ENCODE results near the gene EFCAB13. TPM values are rescaled to one million over a fixed set of nuclear protein-coding genes. Genes with fewer than 3 reads are reported as not detected.

Gene EFCAB13
- not detected in 2 replicates for total RNA-seq (2014; rRNA removed; shearing (Covaris generic))

GRCh38 chr17:47323382-47324223 is at the start of gene EFCAB13:
TSS of gene EFCAB13 (plus strand) at chr17:47323955. CDS start at chr17:47328354, 4,399 bp downstream.
- DNase-seq (ENCODE audit: low spot score), result no peak

GRCh38 chr17:47274319-47275069 is 49.3 kb upstream of the EFCAB13 start:
- no peak for DNase-seq (ENCODE audit: low spot score)

GRCh38 chr17:47275245-47275984 is 48.3 kb upstream of the EFCAB13 start:
- peak; percentile 57 for DNase-seq (ENCODE audit: low spot score)

- DNase-seq (ENCODE audit: low spot score), result no peak
Measured at GRCh38 chr17:47276444-47276843, 47.3 kb upstream of the EFCAB13 start.

GRCh38 chr17:47276868-47277267 is 46.9 kb upstream of the EFCAB13 start:
- DNase-seq (ENCODE audit: low spot score), result no peak

- no peak for DNase-seq (ENCODE audit: low spot score)
Measured at GRCh38 chr17:47277921-47278320, 45.8 kb upstream of the EFCAB13 start.

- DNase-seq (ENCODE audit: low spot score), result no peak
Measured at GRCh38 chr17:47278561-47278960, 45.2 kb upstream of the EFCAB13 start.

GRCh38 chr17:47279062-47279801 is 44.5 kb upstream of the EFCAB13 start:
- peak; percentile 95 for DNase-seq (ENCODE audit: low spot score)

- peak; percentile 77 for DNase-seq (ENCODE audit: low spot score)
Measured at GRCh38 chr17:47280072-47280811, 43.5 kb upstream of the EFCAB13 start.

- DNase-seq (ENCODE audit: low spot score), result no peak
Measured at GRCh38 chr17:47281216-47281615, 42.5 kb upstream of the EFCAB13 start.

GRCh38 chr17:47285003-47285402 is 38.8 kb upstream of the EFCAB13 start:
- no peak for DNase-seq (ENCODE audit: low spot score)

GRCh38 chr17:47286198-47286914 is 37.4 kb upstream of the EFCAB13 start:
- no peak for DNase-seq (ENCODE audit: low spot score)

- DNase-seq (ENCODE audit: low spot score), result no peak
Measured at GRCh38 chr17:47287068-47287467, 36.7 kb upstream of the EFCAB13 start.

GRCh38 chr17:47287639-47288038 is 36.1 kb upstream of the EFCAB13 start:
- no peak for DNase-seq (ENCODE audit: low spot score)

GRCh38 chr17:47288531-47289116 is 35.1 kb upstream of the EFCAB13 start:
- no peak for DNase-seq (ENCODE audit: low spot score)

GRCh38 chr17:47289302-47289701 is 34.5 kb upstream of the EFCAB13 start:
- no peak for DNase-seq (ENCODE audit: low spot score)

- DNase-seq (ENCODE audit: low spot score), result no peak
Measured at GRCh38 chr17:47290870-47291241, 32.9 kb upstream of the EFCAB13 start.

- no peak for DNase-seq (ENCODE audit: low spot score)
Measured at GRCh38 chr17:47291242-47291873, 32.4 kb upstream of the EFCAB13 start.

- no peak for DNase-seq (ENCODE audit: low spot score)
Measured at GRCh38 chr17:47292206-47292605, 31.5 kb upstream of the EFCAB13 start.
